GM23338 (cell line): ENCODE data around the gene SRCAP. TPM values are rescaled to one million over a fixed set of nuclear protein-coding genes. Genes with fewer than 3 reads are reported as not detected.

ENCODE experiments used
- ATAC-seq: fragments of 200-7000 bp; cut with Tn5 transposase; 3 replicates; pipeline ENCODE4 v1.9.1; 2020
- DNase-seq: peaks from one replicate; pipeline ENCODE4 v3.0.0-alpha.2; 2015; ENCODE audit warnings: low spot score
- H2AFZ ChIP-seq: fragments of 200-600 bp; sonication (generic); 2 replicates; pipeline ENCODE4 v1.8.0; 2016; ENCODE audit warnings: antibody characterized with exemption, mild to moderate bottlenecking, moderate library complexity
- H3F3A ChIP-seq: fragments of 200-600 bp; sonication (generic); replicated peaks from 2 replicates; pipeline ENCODE4 v1.8.0; 2017; ENCODE audit warnings: antibody characterized with exemption, mixed run types, low read depth
- H3K27ac ChIP-seq: fragments of 200-600 bp; sonication (generic); 2 replicates; pipeline ENCODE4 v1.6.1; 2016; ENCODE audit warnings: low read depth
- H3K27me3 ChIP-seq: fragments of 200-600 bp; sonication (generic); 2 replicates; pipeline ENCODE4 v1.8.0; 2016; ENCODE audit warnings: mild to moderate bottlenecking, mixed run types, moderate library complexity; ENCODE audit not compliant: insufficient read depth
- H3K36me3 ChIP-seq: fragments of 200-600 bp; sonication (generic); 2 replicates; pipeline ENCODE4 v1.8.0; 2016; ENCODE audit warnings: mild to moderate bottlenecking; ENCODE audit not compliant: insufficient read depth
- H3K4me1 ChIP-seq: fragments of 200-600 bp; sonication (generic); 2 replicates; pipeline ENCODE4 v1.8.0; 2016; ENCODE audit warnings: mild to moderate bottlenecking, moderate library complexity; ENCODE audit not compliant: insufficient read depth
- H3K4me2 ChIP-seq: fragments of 200-600 bp; sonication (generic); 2 replicates; pipeline ENCODE4 v1.7.1; 2017; ENCODE audit warnings: mixed run types
- H3K4me3 ChIP-seq: fragments of 200-600 bp; sonication (generic); 2 replicates; pipeline ENCODE4 v1.6.1; 2016; ENCODE audit warnings: mixed run types
- H3K79me2 ChIP-seq: fragments of 200-600 bp; sonication (generic); replicated peaks from 2 replicates; pipeline ENCODE4 v1.8.0; 2017; ENCODE audit warnings: mild to moderate bottlenecking; ENCODE audit not compliant: insufficient read depth
- H3K9me2 ChIP-seq: fragments of 200-600 bp; sonication (generic); 2 replicates; pipeline ENCODE4 v1.8.0; 2017; ENCODE audit not compliant: insufficient read depth
- H4K20me1 ChIP-seq: fragments of 200-600 bp; sonication (generic); replicated peaks from 2 replicates; pipeline ENCODE4 v1.8.0; 2017; ENCODE audit warnings: mild to moderate bottlenecking; ENCODE audit not compliant: insufficient read depth
- H3K27ac Mint-ChIP-seq: 2 replicates; pipeline ENCODE4 v1.8.0; 2020; ENCODE audit warnings: inconsistent platforms, mild to moderate bottlenecking, moderate library complexity, mixed read lengths
- H3K27me3 Mint-ChIP-seq: 3 replicates; pipeline ENCODE4 v1.8.0; 2022; ENCODE audit warnings: low read depth, mild to moderate bottlenecking, moderate library complexity, mixed read lengths, inconsistent platforms; ENCODE audit not compliant: insufficient read depth, poor library complexity
- H3K36me3 Mint-ChIP-seq: 3 replicates; pipeline ENCODE4 v1.8.0; 2021; ENCODE audit warnings: low read depth, mild to moderate bottlenecking, inconsistent platforms, moderate library complexity, mixed read lengths
- H3K4me1 Mint-ChIP-seq: 3 replicates; pipeline ENCODE4 v1.8.0; 2020; ENCODE audit warnings: mild to moderate bottlenecking, inconsistent platforms, mixed read lengths
- H3K4me3 Mint-ChIP-seq: 3 replicates; pipeline ENCODE4 v1.8.0; 2021; ENCODE audit warnings: moderate library complexity, mild to moderate bottlenecking, inconsistent platforms, mixed read lengths
- H3K9me3 Mint-ChIP-seq: 3 replicates; pipeline ENCODE4 v1.8.0; 2020; ENCODE audit warnings: moderate library complexity, mild to moderate bottlenecking, inconsistent platforms, mixed read lengths
- CREB1 ChIP-seq: fragments of 250-450 bp; sonication (Bioruptor Pico); IDR thresholded peaks from 2 replicates; pipeline ENCODE4 v1.5.0; 2020; ENCODE audit warnings: low read depth, mild to moderate bottlenecking, moderate library complexity
- EZH2phosphoT487 ChIP-seq: fragments of 200-600 bp; sonication (generic); IDR thresholded peaks from one replicate; pipeline ENCODE4 v1.8.1; 2018; ENCODE audit warnings: antibody characterized with exemption; ENCODE audit not compliant: unreplicated experiment
- JUNB ChIP-seq: IDR thresholded peaks from one replicate; pipeline ENCODE4 v1.6.1; 2016; ENCODE audit warnings: antibody characterized with exemption; ENCODE audit not compliant: unreplicated experiment
- NANOG ChIP-seq: IDR thresholded peaks from 2 replicates; pipeline ENCODE4 v1.6.1; 2016; ENCODE audit warnings: antibody characterized with exemption, borderline replicate concordance
- REST ChIP-seq: IDR thresholded peaks from one replicate; pipeline ENCODE4 v1.6.1; 2018; ENCODE audit warnings: antibody characterized with exemption; ENCODE audit not compliant: unreplicated experiment
- STAT1 ChIP-seq: IDR thresholded peaks from one replicate; pipeline ENCODE4 v1.6.1; 2016; ENCODE audit warnings: antibody characterized with exemption; ENCODE audit not compliant: unreplicated experiment
- polyA plus RNA-seq: library from polyadenylated mRNA; unstranded; fragments of >200 nt; fragmentation: Nextera tagmentation; extraction: Ambion mirVana; gene quantifications from 2 replicates; pipeline ENCODE4 v1.2.1, GENCODE V29; 2016
- total RNA-seq: library from RNA; depleted of rRNA; stranded (reverse); fragments of >200 nt; shearing (Covaris generic); gene quantifications from 2 replicates; pipeline ENCODE4 v1.2.3, GENCODE V29; 2014
- TF ChIP-seq, protein P1 (sequence below): fragments of 250-450 bp; sonication (Bioruptor Pico); IDR thresholded peaks from 2 replicates; pipeline ENCODE4 v1.5.0; 2020; ENCODE audit warnings: mild to moderate bottlenecking, moderate library complexity
- TF ChIP-seq, protein P2 (sequence below), 2 experiments: fragments of 200-600 bp in 1 of 2; sonication (generic) in 1 of 2; conservative IDR thresholded peaks; 2 replicates each; pipeline versions ENCODE4 v1.5.1 to v1.6.1; 2016 to 2017; ENCODE audit warnings: antibody characterized with exemption in 2 of 2, low read depth in 2 of 2, mild to moderate bottlenecking in 2 of 2, moderate library complexity in 1 of 2

The SRCAP gene
- total and polyA plus RNA-seq, 2 experiments from 2014 or later, result 15.3 to 38.4 TPM

- H3K27me3 Mint-ChIP-seq, result peaks cover 11% of the 10 kb centered on the region
- Histone ChIP-seq H3K27ac (no peak overlapping the region), H3K9me2 (no peaks in the 10 kb centered on the region), H3K79me2 (peaks cover 15% of the 10 kb centered on the region), H3K4me1 (peaks cover 7% of the 10 kb centered on the region; the same call in 1 of the 2 replicates), H3K4me2 (no peak overlapping the region), H2AFZ (no peak overlapping the region), H3F3A (no peaks in the 10 kb centered on the region), H3K36me3 (peaks cover 11% of the 10 kb centered on the region; the same call in 1 of the 2 replicates), H3K27me3 (no peaks in the 10 kb centered on the region), H3K4me3 (no peak overlapping the region), H4K20me1 (no peaks in the 10 kb centered on the region; the same call in 1 of the 2 replicates)
- no peak for ATAC-seq
- peaks cover 8% of the 10 kb centered on the region for H3K4me1 Mint-ChIP-seq
- no peak overlapping the region for H3K27ac Mint-ChIP-seq
- no peaks in the 10 kb centered on the region for H3K9me3 Mint-ChIP-seq
- peaks cover 49% of the 10 kb centered on the region for H3K36me3 Mint-ChIP-seq
- no peak overlapping the region for H3K4me3 Mint-ChIP-seq
- DNase-seq, result no peak
- TF ChIP-seq, protein P1, sequence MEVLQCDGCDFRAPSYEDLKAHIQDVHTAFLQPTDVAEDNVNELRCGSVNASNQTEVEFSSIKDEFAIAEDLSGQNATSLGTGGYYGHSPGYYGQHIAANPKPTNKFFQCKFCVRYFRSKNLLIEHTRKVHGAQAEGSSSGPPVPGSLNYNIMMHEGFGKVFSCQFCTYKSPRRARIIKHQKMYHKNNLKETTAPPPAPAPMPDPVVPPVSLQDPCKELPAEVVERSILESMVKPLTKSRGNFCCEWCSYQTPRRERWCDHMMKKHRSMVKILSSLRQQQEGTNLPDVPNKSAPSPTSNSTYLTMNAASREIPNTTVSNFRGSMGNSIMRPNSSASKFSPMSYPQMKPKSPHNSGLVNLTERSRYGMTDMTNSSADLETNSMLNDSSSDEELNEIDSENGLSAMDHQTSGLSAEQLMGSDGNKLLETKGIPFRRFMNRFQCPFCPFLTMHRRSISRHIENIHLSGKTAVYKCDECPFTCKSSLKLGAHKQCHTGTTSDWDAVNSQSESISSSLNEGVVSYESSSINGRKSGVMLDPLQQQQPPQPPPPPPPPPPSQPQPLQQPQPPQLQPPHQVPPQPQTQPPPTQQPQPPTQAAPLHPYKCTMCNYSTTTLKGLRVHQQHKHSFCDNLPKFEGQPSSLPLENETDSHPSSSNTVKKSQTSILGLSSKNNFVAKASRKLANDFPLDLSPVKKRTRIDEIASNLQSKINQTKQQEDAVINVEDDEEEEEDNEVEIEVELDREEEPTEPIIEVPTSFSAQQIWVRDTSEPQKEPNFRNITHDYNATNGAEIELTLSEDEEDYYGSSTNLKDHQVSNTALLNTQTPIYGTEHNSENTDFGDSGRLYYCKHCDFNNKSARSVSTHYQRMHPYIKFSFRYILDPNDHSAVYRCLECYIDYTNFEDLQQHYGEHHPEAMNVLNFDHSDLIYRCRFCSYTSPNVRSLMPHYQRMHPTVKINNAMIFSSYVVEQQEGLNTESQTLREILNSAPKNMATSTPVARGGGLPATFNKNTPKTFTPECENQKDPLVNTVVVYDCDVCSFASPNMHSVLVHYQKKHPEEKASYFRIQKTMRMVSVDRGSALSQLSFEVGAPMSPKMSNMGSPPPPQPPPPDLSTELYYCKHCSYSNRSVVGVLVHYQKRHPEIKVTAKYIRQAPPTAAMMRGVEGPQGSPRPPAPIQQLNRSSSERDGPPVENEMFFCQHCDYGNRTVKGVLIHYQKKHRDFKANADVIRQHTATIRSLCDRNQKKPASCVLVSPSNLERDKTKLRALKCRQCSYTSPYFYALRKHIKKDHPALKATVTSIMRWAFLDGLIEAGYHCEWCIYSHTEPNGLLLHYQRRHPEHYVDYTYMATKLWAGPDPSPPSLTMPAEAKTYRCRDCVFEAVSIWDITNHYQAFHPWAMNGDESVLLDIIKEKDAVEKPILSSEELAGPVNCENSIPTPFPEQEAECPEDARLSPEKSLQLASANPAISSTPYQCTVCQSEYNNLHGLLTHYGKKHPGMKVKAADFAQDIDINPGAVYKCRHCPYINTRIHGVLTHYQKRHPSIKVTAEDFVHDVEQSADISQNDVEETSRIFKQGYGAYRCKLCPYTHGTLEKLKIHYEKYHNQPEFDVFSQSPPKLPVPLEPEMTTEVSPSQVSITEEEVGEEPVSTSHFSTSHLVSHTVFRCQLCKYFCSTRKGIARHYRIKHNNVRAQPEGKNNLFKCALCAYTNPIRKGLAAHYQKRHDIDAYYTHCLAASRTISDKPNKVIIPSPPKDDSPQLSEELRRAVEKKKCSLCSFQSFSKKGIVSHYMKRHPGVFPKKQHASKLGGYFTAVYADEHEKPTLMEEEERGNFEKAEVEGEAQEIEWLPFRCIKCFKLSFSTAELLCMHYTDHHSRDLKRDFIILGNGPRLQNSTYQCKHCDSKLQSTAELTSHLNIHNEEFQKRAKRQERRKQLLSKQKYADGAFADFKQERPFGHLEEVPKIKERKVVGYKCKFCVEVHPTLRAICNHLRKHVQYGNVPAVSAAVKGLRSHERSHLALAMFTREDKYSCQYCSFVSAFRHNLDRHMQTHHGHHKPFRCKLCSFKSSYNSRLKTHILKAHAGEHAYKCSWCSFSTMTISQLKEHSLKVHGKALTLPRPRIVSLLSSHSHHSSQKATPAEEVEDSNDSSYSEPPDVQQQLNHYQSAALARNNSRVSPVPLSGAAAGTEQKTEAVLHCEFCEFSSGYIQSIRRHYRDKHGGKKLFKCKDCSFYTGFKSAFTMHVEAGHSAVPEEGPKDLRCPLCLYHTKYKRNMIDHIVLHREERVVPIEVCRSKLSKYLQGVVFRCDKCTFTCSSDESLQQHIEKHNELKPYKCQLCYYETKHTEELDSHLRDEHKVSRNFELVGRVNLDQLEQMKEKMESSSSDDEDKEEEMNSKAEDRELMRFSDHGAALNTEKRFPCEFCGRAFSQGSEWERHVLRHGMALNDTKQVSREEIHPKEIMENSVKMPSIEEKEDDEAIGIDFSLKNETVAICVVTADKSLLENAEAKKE (CRISPR knock-in tag), result no peak
- TF ChIP-seq JUNB (no peak), NANOG (no peak), REST (no peak), EZH2phosphoT487 (no peak), STAT1 (no peak), CREB1 (CRISPR knock-in tag) (no peak)
- TF ChIP-seq, protein P2, sequence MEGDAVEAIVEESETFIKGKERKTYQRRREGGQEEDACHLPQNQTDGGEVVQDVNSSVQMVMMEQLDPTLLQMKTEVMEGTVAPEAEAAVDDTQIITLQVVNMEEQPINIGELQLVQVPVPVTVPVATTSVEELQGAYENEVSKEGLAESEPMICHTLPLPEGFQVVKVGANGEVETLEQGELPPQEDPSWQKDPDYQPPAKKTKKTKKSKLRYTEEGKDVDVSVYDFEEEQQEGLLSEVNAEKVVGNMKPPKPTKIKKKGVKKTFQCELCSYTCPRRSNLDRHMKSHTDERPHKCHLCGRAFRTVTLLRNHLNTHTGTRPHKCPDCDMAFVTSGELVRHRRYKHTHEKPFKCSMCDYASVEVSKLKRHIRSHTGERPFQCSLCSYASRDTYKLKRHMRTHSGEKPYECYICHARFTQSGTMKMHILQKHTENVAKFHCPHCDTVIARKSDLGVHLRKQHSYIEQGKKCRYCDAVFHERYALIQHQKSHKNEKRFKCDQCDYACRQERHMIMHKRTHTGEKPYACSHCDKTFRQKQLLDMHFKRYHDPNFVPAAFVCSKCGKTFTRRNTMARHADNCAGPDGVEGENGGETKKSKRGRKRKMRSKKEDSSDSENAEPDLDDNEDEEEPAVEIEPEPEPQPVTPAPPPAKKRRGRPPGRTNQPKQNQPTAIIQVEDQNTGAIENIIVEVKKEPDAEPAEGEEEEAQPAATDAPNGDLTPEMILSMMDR (conservative IDR thresholded peaks at IDR 0.05; ENCODE audit: low read depth in 2 of 2), result no peak
Measured at GRCh38 chr16:30753596-30753995, 54.6 kb downstream of the SRCAP start.
